Retinal pigment epithelial cell (primary cell): ENCODE measurements around the gene ECEL1.
"Not testable (repeated sequence)": the region's sequence is repeated elsewhere in the genome, so short reads cannot be mapped to it uniquely, and the experiment has no call there.

ENCODE experiments used
- DNase-seq: peaks from one replicate; pipeline ENCODE4 v3.0.0-alpha.2; 2010; ENCODE audit warnings: low read depth
- H3K4me3 ChIP-seq: 2 replicates; pipeline ENCODE4 v1.5.1; 2011; ENCODE audit warnings: mild to moderate bottlenecking, low read length, control low read depth, moderate library complexity
- TF ChIP-seq, protein P1 (sequence below): conservative IDR thresholded peaks from 2 replicates; pipeline ENCODE4 v1.5.1; 2011; ENCODE audit warnings: low read depth, low read length, control low read depth, inconsistent platforms

ECEL1 gene

DNA sequence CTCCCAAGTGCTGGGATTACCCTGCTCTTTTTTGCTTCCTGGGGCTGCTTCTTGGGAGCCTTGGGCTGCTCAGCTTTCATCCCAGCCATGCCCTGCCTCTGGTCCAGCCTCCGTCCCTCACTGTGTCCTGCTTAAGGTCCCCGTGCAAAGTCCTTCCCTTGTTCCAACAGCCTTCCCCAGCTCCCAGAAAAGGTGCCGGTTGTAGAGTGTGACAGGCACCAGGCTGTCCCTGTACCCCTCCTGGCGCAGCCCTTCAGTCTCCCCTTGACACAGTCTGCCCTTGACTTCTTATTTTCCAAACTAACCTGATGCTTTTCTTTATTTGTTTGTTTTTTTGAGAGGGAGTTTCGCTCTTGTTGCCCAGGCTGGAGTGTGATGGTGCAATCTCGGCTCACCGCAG, 51.8 kb downstream of the ECEL1 start:
- TF ChIP-seq, protein P1, sequence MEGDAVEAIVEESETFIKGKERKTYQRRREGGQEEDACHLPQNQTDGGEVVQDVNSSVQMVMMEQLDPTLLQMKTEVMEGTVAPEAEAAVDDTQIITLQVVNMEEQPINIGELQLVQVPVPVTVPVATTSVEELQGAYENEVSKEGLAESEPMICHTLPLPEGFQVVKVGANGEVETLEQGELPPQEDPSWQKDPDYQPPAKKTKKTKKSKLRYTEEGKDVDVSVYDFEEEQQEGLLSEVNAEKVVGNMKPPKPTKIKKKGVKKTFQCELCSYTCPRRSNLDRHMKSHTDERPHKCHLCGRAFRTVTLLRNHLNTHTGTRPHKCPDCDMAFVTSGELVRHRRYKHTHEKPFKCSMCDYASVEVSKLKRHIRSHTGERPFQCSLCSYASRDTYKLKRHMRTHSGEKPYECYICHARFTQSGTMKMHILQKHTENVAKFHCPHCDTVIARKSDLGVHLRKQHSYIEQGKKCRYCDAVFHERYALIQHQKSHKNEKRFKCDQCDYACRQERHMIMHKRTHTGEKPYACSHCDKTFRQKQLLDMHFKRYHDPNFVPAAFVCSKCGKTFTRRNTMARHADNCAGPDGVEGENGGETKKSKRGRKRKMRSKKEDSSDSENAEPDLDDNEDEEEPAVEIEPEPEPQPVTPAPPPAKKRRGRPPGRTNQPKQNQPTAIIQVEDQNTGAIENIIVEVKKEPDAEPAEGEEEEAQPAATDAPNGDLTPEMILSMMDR = no peak
- DNase-seq = no peak
- no peak overlapping the region for H3K4me3 ChIP-seq

DNA sequence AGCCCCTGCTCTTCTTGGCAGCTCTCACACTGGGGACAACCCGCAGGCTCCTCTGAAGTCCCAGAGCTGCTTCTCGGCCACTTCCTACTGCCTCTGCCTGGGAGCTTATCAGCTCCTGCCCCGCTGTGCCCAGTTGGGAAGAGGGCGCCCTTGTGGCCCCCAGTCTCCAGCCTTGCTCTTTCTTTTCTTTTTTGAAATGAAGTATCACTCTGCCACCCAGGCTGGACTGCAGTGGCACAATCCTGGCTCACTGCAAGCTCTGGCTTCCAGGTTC, 52.3 kb downstream of the ECEL1 start:
- TF ChIP-seq, protein P1 = no peak
- H3K4me3 ChIP-seq = no peak overlapping the region
- no peak for DNase-seq

DNA sequence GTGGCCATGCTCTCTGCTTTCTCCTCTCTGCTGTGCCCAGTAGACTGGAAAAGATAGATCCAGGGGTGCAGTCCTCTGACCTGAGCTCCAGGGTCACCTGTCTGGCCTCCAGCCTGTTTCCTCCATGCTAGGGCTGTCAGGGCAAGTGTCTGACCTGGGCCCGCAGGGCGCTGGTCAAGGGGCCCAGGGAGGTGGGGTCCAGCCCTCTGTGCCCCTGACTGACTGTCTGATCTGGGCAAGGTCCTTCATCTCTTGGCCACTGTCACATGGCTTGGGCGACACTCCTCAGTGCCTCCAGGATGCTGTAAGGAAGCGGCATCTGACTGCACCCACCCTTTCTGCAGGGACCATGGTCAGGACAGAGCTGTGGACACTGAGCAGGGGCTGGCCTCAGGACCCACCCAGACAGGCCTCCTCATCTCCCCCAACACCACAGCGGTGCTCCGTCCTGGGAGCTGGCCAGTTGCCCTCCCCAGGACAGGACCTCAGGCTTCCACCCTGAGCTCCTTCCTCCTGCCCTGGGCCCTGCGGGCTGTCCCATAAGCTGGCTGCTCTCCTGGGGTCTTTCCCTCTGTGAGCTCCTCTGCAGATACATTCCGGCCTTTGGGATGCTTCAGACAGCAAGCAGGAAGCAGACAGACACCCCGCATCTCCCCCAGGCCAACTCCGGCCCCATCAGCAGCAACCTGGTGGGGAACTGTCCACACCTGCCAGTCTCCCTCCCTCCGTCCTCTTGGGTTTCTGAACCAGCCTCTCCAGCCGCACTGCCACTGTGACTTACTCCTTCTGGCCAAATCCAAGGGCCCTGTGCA, 52.9 kb downstream of the ECEL1 start:
- TF ChIP-seq, protein P1 = no peak
- DNase-seq = no peak
- no peak overlapping the region for H3K4me3 ChIP-seq

DNA sequence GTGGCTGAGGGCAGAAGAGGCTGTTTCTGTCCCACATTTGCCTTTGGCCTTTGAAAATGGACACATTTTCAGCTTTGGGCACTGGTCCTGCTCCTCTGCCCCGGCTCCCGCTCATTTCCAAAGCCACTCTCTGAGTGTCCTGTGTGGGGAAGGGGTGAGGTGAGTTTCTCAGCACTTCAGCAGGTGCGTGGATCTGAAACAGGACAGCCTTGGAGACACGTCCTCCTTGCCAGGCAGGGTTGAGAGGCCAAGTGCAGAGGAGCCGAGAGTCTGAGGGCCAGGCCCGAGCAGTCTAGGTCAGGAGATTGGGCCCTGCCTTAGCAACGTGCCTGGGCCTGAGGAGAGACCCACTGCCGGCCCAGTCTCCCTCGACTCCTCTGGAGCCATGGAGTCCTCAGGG, 53.5 kb downstream of the ECEL1 start:
- no peak overlapping the region for H3K4me3 ChIP-seq
- TF ChIP-seq, protein P1 = no peak
- no peak for DNase-seq

DNA sequence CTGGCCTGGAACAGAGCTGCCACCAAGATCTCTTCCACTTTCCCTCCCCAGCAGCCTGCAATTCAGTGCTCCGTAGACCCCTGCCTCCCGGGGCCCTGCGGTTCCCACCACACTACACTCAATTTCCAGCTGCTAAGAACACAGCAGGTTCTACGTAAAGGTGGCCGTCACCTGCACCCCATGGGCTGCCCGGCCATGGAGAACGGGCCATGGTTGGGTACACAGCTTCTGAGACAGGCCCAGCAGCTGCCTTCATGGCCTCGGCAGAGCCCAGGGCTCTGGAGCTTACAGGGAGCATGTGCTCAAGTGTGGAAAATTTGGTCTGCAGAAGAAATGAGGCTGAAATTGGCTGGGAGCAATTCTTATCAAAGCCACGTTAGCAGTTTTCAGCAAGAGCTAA, 54.0 kb downstream of the ECEL1 start:
- H3K4me3 ChIP-seq, DNase-seq: not testable (repeated sequence)

DNA sequence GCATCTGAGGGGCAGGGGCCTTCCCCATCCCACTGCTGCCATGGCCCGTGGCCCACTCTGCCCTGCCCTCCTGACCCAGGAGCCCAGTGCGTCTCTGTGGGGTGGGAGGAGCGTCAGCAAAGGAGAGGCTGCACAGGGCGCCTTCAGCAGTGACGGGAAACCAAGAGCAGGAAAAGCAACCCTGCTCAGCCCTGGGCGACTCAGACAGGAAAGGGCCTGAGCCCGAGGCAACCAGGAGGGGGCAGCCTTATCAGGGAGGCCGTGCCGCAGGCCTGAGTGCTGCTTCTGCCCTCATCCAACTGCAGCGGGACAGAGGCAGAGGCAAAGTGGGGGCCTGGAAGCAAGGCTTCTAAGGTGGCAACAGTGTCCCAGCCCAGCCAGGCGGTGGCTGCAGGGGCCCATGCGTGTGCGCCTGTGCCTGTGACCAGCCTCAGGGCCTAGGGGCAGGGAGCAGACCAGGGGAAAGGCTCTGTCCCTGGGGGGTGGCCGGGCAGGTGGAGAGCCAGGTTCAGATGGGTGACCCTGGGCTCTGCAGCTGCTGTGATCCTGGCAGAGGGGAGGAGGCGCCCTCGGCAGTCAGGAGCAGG, 54.9 kb downstream of the ECEL1 start:
- TF ChIP-seq, protein P1 = no peak
- no peak overlapping the region for H3K4me3 ChIP-seq
- no peak for DNase-seq

DNA sequence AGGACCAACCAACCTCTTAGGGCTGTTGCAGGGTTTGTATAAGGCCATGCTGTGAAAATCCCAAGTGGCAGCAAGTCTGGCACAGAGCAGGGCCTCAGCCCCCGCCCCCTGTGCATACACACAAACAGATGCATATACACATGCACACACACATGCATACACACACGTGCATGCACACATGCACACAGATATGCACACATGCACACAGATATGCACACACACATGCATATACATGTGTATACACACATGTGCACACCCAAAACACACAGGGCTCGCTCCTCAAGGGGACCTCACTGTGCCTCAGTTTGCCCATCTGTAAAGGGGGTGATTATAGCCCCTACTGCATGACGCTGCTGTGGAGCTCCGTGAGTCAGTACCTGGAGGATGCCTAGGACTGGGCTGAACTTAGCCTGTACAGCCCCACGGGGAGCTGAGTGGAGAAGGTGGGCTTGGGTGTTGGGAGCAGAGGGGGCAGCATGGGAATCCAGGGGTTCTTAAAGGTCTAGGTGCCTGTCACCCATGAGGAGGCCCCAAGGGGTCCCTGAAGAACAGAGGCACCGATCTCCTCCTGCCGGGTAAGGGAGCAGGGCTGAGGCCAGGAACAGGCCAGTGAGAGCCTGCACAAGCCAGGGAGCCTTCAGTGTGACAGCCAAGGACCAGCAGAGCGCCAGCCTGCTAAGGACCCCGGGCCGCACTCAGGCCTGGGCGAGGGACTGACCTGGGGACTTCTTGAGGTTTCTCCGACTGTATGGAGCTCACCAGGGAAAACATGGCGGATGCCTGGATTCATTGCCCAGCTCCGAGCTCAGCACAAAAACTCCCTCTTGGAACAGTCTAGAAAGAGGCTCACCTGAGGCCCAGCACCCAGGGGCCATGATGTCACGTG, 55.7 kb downstream of the ECEL1 start:
- no peak overlapping the region for H3K4me3 ChIP-seq
- no peak for DNase-seq
- TF ChIP-seq, protein P1 = no peak
